WTC11 (cell line): Measurements from ENCODE around the gene SNX25. TPM values are rescaled to one million over a fixed set of nuclear protein-coding genes. Genes with fewer than 3 reads are reported as not detected.
A peak's percentile ranks its signal among the peaks of the same experiment; 100 is the strongest.

ENCODE experiments used
- ATAC-seq: fragments of 200-7000 bp; cut with Tn5 transposase; 2 replicates; pipeline ENCODE4 v1.10.0; 2021; ENCODE audit warnings: mild to moderate bottlenecking, moderate library complexity
- CTCF ChIA-PET: fragments of 300-600 bp; sonication (Branson Sonifier 250); formaldehyde crosslinking; loops from one replicate; lab custom pipeline; 2021; ENCODE audit warnings: antibody characterized with exemption; lab: Charles Lee
- POLR2A ChIA-PET: fragments of 350-600 bp; sonication (Branson Sonifier 250); formaldehyde crosslinking; loops from one replicate; lab custom pipeline; 2021; ENCODE audit warnings: antibody characterized with exemption; lab: Charles Lee
- DNase-seq: peaks from one replicate; pipeline ENCODE4 v3.0.0; 2021; ENCODE audit warnings: low spot score
- H3K27ac Mint-ChIP-seq: 2 replicates; pipeline ENCODE4 v1.8.0; 2021; ENCODE audit warnings: mixed read lengths
- H3K27me3 Mint-ChIP-seq: 2 replicates; pipeline ENCODE4 v1.8.0; 2021; ENCODE audit warnings: low read depth, mild to moderate bottlenecking, moderate library complexity, mixed read lengths
- H3K36me3 Mint-ChIP-seq: 2 replicates; pipeline ENCODE4 v1.8.0; 2021; ENCODE audit warnings: mixed read lengths
- H3K4me1 Mint-ChIP-seq: 2 replicates; pipeline ENCODE4 v1.8.0; 2022; ENCODE audit warnings: mixed read lengths
- H3K4me3 Mint-ChIP-seq: 2 replicates; pipeline ENCODE4 v1.8.0; 2021; ENCODE audit warnings: mild to moderate bottlenecking, moderate library complexity, mixed read lengths
- H3K9me3 Mint-ChIP-seq: 2 replicates; pipeline ENCODE4 v1.8.0; 2021; ENCODE audit warnings: mixed read lengths
- FOXK1 ChIP-seq: sonication (generic); formaldehyde crosslinking; IDR thresholded peaks from 2 replicates; pipeline ENCODE4 v1.8.0; 2022; ENCODE audit warnings: mild to moderate bottlenecking, moderate library complexity, missing genetic modification reagents
- FOXP1 ChIP-seq: sonication (generic); formaldehyde crosslinking; IDR thresholded peaks from 2 replicates; pipeline ENCODE4 v1.8.0; 2022; ENCODE audit warnings: missing genetic modification reagents, mild to moderate bottlenecking, moderate library complexity, borderline replicate concordance
- FOXP4 ChIP-seq: sonication (generic); formaldehyde crosslinking; IDR thresholded peaks from 2 replicates; pipeline ENCODE4 v1.8.0; 2022; ENCODE audit warnings: mild to moderate bottlenecking, missing genetic modification reagents
- HMGXB4 ChIP-seq: sonication (generic); formaldehyde crosslinking; IDR thresholded peaks from 2 replicates; pipeline ENCODE4 v1.8.1; 2023; ENCODE audit warnings: mild to moderate bottlenecking, moderate library complexity, missing genetic modification reagents
- MAX ChIP-seq: sonication (generic); formaldehyde crosslinking; IDR thresholded peaks from 2 replicates; pipeline ENCODE4 v1.8.0; 2022; ENCODE audit warnings: mild to moderate bottlenecking, missing genetic modification reagents
- SMAD3 ChIP-seq: sonication (generic); formaldehyde crosslinking; IDR thresholded peaks from 2 replicates; pipeline ENCODE4 v1.8.0; 2022; ENCODE audit warnings: missing genetic modification reagents, mild to moderate bottlenecking, borderline replicate concordance
- TEAD1 ChIP-seq: sonication (generic); formaldehyde crosslinking; IDR thresholded peaks from 2 replicates; pipeline ENCODE4 v1.8.0; 2022; ENCODE audit warnings: mild to moderate bottlenecking, missing genetic modification reagents
- ZNF219 ChIP-seq: sonication (generic); formaldehyde crosslinking; IDR thresholded peaks from 2 replicates; pipeline ENCODE4 v1.8.0; 2023; ENCODE audit warnings: missing genetic modification reagents, mild to moderate bottlenecking, borderline replicate concordance
- ZNF671 ChIP-seq: fragments of 250-450 bp; sonication (Bioruptor Pico); IDR thresholded peaks from 2 replicates; pipeline ENCODE4 v1.8.0; 2021; ENCODE audit warnings: mild to moderate bottlenecking
- total RNA-seq: library from RNA; stranded (reverse); gene quantifications from 3 replicates; pipeline ENCODE4 v1.2.3, GENCODE V29; 2021
- TF ChIP-seq, protein P1 (sequence below): sonication (generic); formaldehyde crosslinking; IDR thresholded peaks from 2 replicates; pipeline ENCODE4 v1.8.1; 2023; ENCODE audit warnings: mild to moderate bottlenecking, missing genetic modification reagents, moderate library complexity
- TF ChIP-seq, protein P2 (sequence below): sonication (generic); formaldehyde crosslinking; IDR thresholded peaks from 2 replicates; pipeline ENCODE4 v1.8.1; 2022; ENCODE audit warnings: low read depth, missing genetic modification reagents, borderline replicate concordance
- TF ChIP-seq, protein P3 (sequence below): fragments of 250-450 bp; sonication (Bioruptor Pico); IDR thresholded peaks from 2 replicates; pipeline ENCODE4 v1.9.0; 2021; ENCODE audit warnings: moderate library complexity, mild to moderate bottlenecking, inconsistent platforms, borderline replicate concordance
- TF ChIP-seq, protein P4 (sequence below): fragments of 200-600 bp; IDR thresholded peaks from 2 replicates; pipeline ENCODE4 v1.8.0; 2022; ENCODE audit warnings: antibody characterized with exemption
- TF ChIP-seq, protein P5 (sequence below): fragments of 250-450 bp; sonication (Bioruptor Pico); IDR thresholded peaks from 2 replicates; pipeline ENCODE4 v1.9.0; 2021; ENCODE audit warnings: mild to moderate bottlenecking, borderline replicate concordance
- TF ChIP-seq, protein P6 (sequence below): sonication (generic); formaldehyde crosslinking; IDR thresholded peaks from 2 replicates; pipeline ENCODE4 v1.8.1; 2022; ENCODE audit warnings: missing genetic modification reagents, borderline replicate concordance

SNX25 gene
- total RNA-seq, 1 experiment from 2014 or later, result 16.9 TPM

GRCh38 chr4:185305979-185306442 is 96.6 kb downstream of the SNX25 start:
- CTCF ChIA-PET, result interaction anchor here (0.6 to 3.7 kb wide), 9 partner anchors 10 to 299 kb away, joined by 3 to 16 read pairs (median 4); no protein-coding TSS in a partner anchor
- no peaks in the 10 kb centered on the region for H3K27me3 Mint-ChIP-seq
- ATAC-seq (no peak; the same call in 1 of the 2 replicates), DNase-seq (no peak)
- H3K9me3 Mint-ChIP-seq, result no peaks in the 10 kb centered on the region
- POLR2A ChIA-PET, result interaction anchor here (1.0 kb wide), 1 partner anchor 163 kb away, joined by 5 read pairs; the partner anchor contains the start of gene SLC25A4
- no peak for TF ChIP-seq ZNF219 (CRISPR knock-in tag)
- peak; percentile 85; the same call in 1 of the 2 replicates for TF ChIP-seq FOXP4 (CRISPR knock-in tag)
- TF ChIP-seq, protein P1, sequence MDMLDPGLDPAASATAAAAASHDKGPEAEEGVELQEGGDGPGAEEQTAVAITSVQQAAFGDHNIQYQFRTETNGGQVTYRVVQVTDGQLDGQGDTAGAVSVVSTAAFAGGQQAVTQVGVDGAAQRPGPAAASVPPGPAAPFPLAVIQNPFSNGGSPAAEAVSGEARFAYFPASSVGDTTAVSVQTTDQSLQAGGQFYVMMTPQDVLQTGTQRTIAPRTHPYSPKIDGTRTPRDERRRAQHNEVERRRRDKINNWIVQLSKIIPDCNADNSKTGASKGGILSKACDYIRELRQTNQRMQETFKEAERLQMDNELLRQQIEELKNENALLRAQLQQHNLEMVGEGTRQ, result peak; percentile 34; the same call in 1 of the 2 replicates
- peak; percentile 46; the same call in 1 of the 2 replicates for TF ChIP-seq FOXK1 (CRISPR knock-in tag)
- H3K4me3 Mint-ChIP-seq, result peak overlapping the region; percentile 15
- H3K36me3 Mint-ChIP-seq, result peaks cover 11% of the 10 kb centered on the region
- peaks cover 37% of the 10 kb centered on the region for H3K4me1 Mint-ChIP-seq
- H3K27ac Mint-ChIP-seq, result peak overlapping the region; percentile 79

- POLR2A ChIA-PET, result no interaction called here
- Mint-ChIP-seq H3K4me3 (no peak overlapping the region), H3K27me3 (no peaks in the 10 kb centered on the region), H3K4me1 (peaks cover 37% of the 10 kb centered on the region), H3K36me3 (peaks cover 18% of the 10 kb centered on the region), H3K9me3 (no peaks in the 10 kb centered on the region), H3K27ac (peak overlapping the region; percentile 38)
- TF ChIP-seq HMGXB4, result no peak
- TF ChIP-seq, protein P2, sequence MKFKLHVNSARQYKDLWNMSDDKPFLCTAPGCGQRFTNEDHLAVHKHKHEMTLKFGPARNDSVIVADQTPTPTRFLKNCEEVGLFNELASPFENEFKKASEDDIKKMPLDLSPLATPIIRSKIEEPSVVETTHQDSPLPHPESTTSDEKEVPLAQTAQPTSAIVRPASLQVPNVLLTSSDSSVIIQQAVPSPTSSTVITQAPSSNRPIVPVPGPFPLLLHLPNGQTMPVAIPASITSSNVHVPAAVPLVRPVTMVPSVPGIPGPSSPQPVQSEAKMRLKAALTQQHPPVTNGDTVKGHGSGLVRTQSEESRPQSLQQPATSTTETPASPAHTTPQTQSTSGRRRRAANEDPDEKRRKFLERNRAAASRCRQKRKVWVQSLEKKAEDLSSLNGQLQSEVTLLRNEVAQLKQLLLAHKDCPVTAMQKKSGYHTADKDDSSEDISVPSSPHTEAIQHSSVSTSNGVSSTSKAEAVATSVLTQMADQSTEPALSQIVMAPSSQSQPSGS (CRISPR knock-in tag), result no peak
- TF ChIP-seq ZNF671 (CRISPR knock-in tag), result no peak
- TF ChIP-seq, protein P3, sequence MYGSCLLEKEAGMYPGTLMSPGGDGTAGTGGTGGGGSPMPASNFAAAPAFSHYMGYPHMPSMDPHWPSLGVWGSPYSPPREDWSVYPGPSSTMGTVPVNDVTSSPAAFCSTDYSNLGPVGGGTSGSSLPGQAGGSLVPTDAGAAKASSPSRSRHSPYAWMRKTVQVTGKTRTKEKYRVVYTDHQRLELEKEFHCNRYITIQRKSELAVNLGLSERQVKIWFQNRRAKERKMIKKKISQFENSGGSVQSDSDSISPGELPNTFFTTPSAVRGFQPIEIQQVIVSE (CRISPR knock-in tag), result no peak
- no peak for TF ChIP-seq SMAD3
- TF ChIP-seq MAX (CRISPR knock-in tag), result no peak
- TF ChIP-seq FOXP1, result no peak
- TF ChIP-seq, protein P4, sequence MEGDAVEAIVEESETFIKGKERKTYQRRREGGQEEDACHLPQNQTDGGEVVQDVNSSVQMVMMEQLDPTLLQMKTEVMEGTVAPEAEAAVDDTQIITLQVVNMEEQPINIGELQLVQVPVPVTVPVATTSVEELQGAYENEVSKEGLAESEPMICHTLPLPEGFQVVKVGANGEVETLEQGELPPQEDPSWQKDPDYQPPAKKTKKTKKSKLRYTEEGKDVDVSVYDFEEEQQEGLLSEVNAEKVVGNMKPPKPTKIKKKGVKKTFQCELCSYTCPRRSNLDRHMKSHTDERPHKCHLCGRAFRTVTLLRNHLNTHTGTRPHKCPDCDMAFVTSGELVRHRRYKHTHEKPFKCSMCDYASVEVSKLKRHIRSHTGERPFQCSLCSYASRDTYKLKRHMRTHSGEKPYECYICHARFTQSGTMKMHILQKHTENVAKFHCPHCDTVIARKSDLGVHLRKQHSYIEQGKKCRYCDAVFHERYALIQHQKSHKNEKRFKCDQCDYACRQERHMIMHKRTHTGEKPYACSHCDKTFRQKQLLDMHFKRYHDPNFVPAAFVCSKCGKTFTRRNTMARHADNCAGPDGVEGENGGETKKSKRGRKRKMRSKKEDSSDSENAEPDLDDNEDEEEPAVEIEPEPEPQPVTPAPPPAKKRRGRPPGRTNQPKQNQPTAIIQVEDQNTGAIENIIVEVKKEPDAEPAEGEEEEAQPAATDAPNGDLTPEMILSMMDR, result no peak
- TF ChIP-seq, protein P5, sequence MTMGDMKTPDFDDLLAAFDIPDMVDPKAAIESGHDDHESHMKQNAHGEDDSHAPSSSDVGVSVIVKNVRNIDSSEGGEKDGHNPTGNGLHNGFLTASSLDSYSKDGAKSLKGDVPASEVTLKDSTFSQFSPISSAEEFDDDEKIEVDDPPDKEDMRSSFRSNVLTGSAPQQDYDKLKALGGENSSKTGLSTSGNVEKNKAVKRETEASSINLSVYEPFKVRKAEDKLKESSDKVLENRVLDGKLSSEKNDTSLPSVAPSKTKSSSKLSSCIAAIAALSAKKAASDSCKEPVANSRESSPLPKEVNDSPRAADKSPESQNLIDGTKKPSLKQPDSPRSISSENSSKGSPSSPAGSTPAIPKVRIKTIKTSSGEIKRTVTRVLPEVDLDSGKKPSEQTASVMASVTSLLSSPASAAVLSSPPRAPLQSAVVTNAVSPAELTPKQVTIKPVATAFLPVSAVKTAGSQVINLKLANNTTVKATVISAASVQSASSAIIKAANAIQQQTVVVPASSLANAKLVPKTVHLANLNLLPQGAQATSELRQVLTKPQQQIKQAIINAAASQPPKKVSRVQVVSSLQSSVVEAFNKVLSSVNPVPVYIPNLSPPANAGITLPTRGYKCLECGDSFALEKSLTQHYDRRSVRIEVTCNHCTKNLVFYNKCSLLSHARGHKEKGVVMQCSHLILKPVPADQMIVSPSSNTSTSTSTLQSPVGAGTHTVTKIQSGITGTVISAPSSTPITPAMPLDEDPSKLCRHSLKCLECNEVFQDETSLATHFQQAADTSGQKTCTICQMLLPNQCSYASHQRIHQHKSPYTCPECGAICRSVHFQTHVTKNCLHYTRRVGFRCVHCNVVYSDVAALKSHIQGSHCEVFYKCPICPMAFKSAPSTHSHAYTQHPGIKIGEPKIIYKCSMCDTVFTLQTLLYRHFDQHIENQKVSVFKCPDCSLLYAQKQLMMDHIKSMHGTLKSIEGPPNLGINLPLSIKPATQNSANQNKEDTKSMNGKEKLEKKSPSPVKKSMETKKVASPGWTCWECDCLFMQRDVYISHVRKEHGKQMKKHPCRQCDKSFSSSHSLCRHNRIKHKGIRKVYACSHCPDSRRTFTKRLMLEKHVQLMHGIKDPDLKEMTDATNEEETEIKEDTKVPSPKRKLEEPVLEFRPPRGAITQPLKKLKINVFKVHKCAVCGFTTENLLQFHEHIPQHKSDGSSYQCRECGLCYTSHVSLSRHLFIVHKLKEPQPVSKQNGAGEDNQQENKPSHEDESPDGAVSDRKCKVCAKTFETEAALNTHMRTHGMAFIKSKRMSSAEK, result no peak
- TF ChIP-seq TEAD1 (CRISPR knock-in tag), result no peak
- TF ChIP-seq, protein P6, sequence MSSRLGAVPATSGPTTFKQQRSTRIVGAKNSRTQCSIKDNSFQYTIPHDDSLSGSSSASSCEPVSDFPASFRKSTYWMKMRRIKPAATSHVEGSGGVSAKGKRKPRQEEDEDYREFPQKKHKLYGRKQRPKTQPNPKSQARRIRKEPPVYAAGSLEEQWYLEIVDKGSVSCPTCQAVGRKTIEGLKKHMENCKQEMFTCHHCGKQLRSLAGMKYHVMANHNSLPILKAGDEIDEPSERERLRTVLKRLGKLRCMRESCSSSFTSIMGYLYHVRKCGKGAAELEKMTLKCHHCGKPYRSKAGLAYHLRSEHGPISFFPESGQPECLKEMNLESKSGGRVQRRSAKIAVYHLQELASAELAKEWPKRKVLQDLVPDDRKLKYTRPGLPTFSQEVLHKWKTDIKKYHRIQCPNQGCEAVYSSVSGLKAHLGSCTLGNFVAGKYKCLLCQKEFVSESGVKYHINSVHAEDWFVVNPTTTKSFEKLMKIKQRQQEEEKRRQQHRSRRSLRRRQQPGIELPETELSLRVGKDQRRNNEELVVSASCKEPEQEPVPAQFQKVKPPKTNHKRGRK (CRISPR knock-in tag), result no peak
- peak; percentile 38 for ATAC-seq
- CTCF ChIA-PET, result interaction anchor here (0.5 to 3.7 kb wide), 7 partner anchors 13 to 230 kb away, joined by 3 to 16 read pairs (median 3); no protein-coding TSS in a partner anchor
- DNase-seq, result no peak
These were observed 97.9 kb downstream of the SNX25 start for GRCh38 chr4:185307136-185307950.
